ES-I3 (cell line): ENCODE measurements around the gene TBX4.
"Not testable (repeated sequence)": the region's sequence is repeated elsewhere in the genome, so short reads cannot be mapped to it uniquely, and the experiment has no call there.

Experiments
- H3K36me3 ChIP-seq: 2 replicates; pipeline ENCODE4 v1.6.1; 2013; ENCODE audit warnings: mild to moderate bottlenecking, low read length, control low read depth, moderate library complexity; ENCODE audit not compliant: insufficient read depth
- H3K4me1 ChIP-seq: 2 replicates; pipeline ENCODE4 v1.6.1; 2013; ENCODE audit warnings: mild to moderate bottlenecking, control low read depth, low read length; ENCODE audit not compliant: insufficient read depth
- H3K9ac ChIP-seq: 2 replicates; pipeline ENCODE4 v1.6.1; 2013; ENCODE audit warnings: low read depth, mild to moderate bottlenecking, low read length, moderate library complexity
- H3K9me3 ChIP-seq: 2 replicates; pipeline ENCODE4 v1.6.1; 2013; ENCODE audit warnings: mild to moderate bottlenecking, low read length, moderate library complexity; ENCODE audit not compliant: control insufficient read depth, insufficient read depth

TBX4 gene

GRCh38 chr17:61419496-61420046 is 32.7 kb upstream of the TBX4 start:
- H3K4me1 ChIP-seq: no peaks in the 10 kb centered on the region
- no peaks in the 10 kb centered on the region for H3K36me3 ChIP-seq
- H3K9me3 ChIP-seq: no peaks in the 10 kb centered on the region
- H3K9ac ChIP-seq: no peak overlapping the region

- Histone ChIP-seq H3K9ac (no peak overlapping the region), H3K9me3 (no peaks in the 10 kb centered on the region), H3K4me1 (no peaks in the 10 kb centered on the region)
These were observed 32.2 kb upstream of the TBX4 start for GRCh38 chr17:61420052-61420451.

GRCh38 chr17:61420745-61421398 is 31.4 kb upstream of the TBX4 start:
- Histone ChIP-seq H3K36me3 (no peaks in the 10 kb centered on the region), H3K4me1 (no peaks in the 10 kb centered on the region), H3K9ac (no peak overlapping the region), H3K9me3 (no peaks in the 10 kb centered on the region)

More at GRCh38 chr17:61420052-61420451, 32.2 kb upstream of the TBX4 start:
- H3K36me3 ChIP-seq: no peaks in the 10 kb centered on the region

- no peaks in the 10 kb centered on the region for H3K36me3 ChIP-seq
- no peak overlapping the region for H3K9ac ChIP-seq
- H3K9me3 ChIP-seq: no peaks in the 10 kb centered on the region
- H3K4me1 ChIP-seq: no peaks in the 10 kb centered on the region
These were observed 30.8 kb upstream of the TBX4 start for GRCh38 chr17:61421460-61421859.

- no peaks in the 10 kb centered on the region for H3K9me3 ChIP-seq
- no peaks in the 10 kb centered on the region for H3K36me3 ChIP-seq
- no peak overlapping the region for H3K9ac ChIP-seq
- no peaks in the 10 kb centered on the region; the same call in 1 of the 2 replicates for H3K4me1 ChIP-seq
These were observed 30.0 kb upstream of the TBX4 start for GRCh38 chr17:61422116-61422799.

- H3K9me3 ChIP-seq: no peaks in the 10 kb centered on the region
- no peaks in the 10 kb centered on the region for H3K36me3 ChIP-seq
- H3K9ac ChIP-seq: no peak overlapping the region
- no peaks in the 10 kb centered on the region; the same call in 1 of the 2 replicates for H3K4me1 ChIP-seq
These were observed 29.4 kb upstream of the TBX4 start for GRCh38 chr17:61422869-61423268.

- H3K36me3 ChIP-seq: no peaks in the 10 kb centered on the region
- H3K9ac ChIP-seq: no peak overlapping the region
- no peaks in the 10 kb centered on the region; the same call in 1 of the 2 replicates for H3K4me1 ChIP-seq
- no peaks in the 10 kb centered on the region for H3K9me3 ChIP-seq
These were observed 28.1 kb upstream of the TBX4 start for GRCh38 chr17:61423967-61424649.

GRCh38 chr17:61425682-61426481 is 26.3 kb upstream of the TBX4 start:
- Histone ChIP-seq H3K36me3 (no peaks in the 10 kb centered on the region), H3K9me3 (no peaks in the 10 kb centered on the region), H3K9ac (no peak overlapping the region), H3K4me1 (no peaks in the 10 kb centered on the region; the same call in 1 of the 2 replicates)

GRCh38 chr17:61426482-61427304 is 25.5 kb upstream of the TBX4 start:
- Histone ChIP-seq H3K36me3 (no peaks in the 10 kb centered on the region), H3K9ac (no peak overlapping the region), H3K9me3 (no peaks in the 10 kb centered on the region), H3K4me1 (peaks cover 2% of the 10 kb centered on the region)

GRCh38 chr17:61427567-61427966 is 24.7 kb upstream of the TBX4 start:
- Histone ChIP-seq H3K36me3 (no peaks in the 10 kb centered on the region), H3K9me3 (no peaks in the 10 kb centered on the region), H3K9ac (no peak overlapping the region), H3K4me1 (peaks cover 5% of the 10 kb centered on the region)

GRCh38 chr17:61429274-61429673 is 22.9 kb upstream of the TBX4 start:
- Histone ChIP-seq H3K36me3 (no peaks in the 10 kb centered on the region), H3K9ac (no peak overlapping the region), H3K4me1 (peaks cover 5% of the 10 kb centered on the region), H3K9me3 (no peaks in the 10 kb centered on the region)

- not testable (repeated sequence) for H3K9ac ChIP-seq
These were observed 22.4 kb upstream of the TBX4 start for GRCh38 chr17:61429831-61430230.

GRCh38 chr17:61431594-61432311 is 20.5 kb upstream of the TBX4 start:
- Histone ChIP-seq H3K9ac (no peak overlapping the region), H3K4me1 (peaks cover 5% of the 10 kb centered on the region), H3K36me3 (no peaks in the 10 kb centered on the region), H3K9me3 (no peaks in the 10 kb centered on the region; the same call in 1 of the 2 replicates)

More at GRCh38 chr17:61429831-61430230, 22.4 kb upstream of the TBX4 start:
- H3K9me3 ChIP-seq, H3K4me1 ChIP-seq, H3K36me3 ChIP-seq: not testable (repeated sequence)
